Rectal smooth muscle tissue (tissue), 1 donor: ENCODE measurements around the gene CABLES1.

ENCODE experiments used
- H3K27ac ChIP-seq: one replicate; pipeline ENCODE4 v1.7.0; 2013; ENCODE audit warnings: low read depth, low read length, inconsistent platforms
- H3K27me3 ChIP-seq: one replicate; pipeline ENCODE4 v1.7.0; 2013; ENCODE audit warnings: low read length; ENCODE audit not compliant: control insufficient read depth, insufficient read depth
- H3K36me3 ChIP-seq: one replicate; pipeline ENCODE4 v1.7.0; 2013; ENCODE audit warnings: low read length; ENCODE audit not compliant: control insufficient read depth, insufficient read depth
- H3K4me1 ChIP-seq: one replicate; pipeline ENCODE4 v1.7.0; 2013; ENCODE audit warnings: low read length; ENCODE audit not compliant: control insufficient read depth, insufficient read depth
- H3K4me3 ChIP-seq: one replicate; pipeline ENCODE4 v1.7.0; 2013; ENCODE audit warnings: low read length
- H3K9ac ChIP-seq: one replicate; pipeline ENCODE4 v1.7.0; 2013; ENCODE audit warnings: low read length

The CABLES1 gene

DNA sequence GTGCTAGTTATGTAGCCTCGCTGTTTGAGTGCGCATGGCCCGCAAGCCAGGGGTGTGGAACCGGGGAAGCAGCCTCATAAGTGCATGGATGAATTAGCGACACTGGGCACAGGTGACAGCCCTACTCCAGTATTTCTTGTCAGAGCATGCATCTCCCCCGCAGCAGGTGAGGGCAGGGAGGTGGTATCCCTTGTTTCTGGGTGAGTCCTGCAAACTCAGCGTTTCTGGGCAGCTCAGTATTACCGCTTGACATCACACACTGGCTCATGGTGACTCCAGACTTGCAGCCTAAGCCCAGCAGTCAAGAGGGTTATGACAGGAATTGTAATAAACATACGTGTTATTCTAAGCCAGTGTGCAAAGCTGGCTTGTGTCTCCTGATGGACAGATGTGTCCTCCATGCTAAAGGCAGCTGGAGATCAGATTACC, 2.5 kb downstream of the CABLES1 start:
- peak overlapping the region; percentile 13 for H3K4me3 ChIP-seq
- H3K4me1 ChIP-seq = peaks cover 3% of the 10 kb centered on the region
- no peak overlapping the region for H3K27ac ChIP-seq

DNA sequence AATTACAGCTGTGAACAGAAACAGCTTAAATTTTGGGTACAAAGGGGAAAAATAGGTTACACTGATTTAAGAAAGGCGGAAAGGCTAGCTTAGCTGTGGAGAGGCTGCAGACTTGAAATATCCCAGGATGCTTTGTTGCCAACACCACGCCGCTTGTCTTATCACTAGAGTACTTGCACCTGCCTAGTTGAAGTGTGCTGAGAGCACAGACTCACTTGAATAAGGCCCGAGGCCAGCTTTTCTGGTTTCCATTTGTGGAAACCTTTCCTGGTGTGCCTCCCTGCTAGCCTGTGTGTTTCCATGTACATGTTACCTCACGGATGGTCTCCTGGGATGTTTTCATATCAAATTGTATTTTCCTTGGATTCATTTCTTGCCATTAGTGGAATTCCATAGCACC, 3.2 kb downstream of the CABLES1 start:
- Histone ChIP-seq H3K9ac (no peak overlapping the region), H3K27me3 (peaks cover 2% of the 10 kb centered on the region), H3K27ac (no peak overlapping the region), H3K4me1 (peaks cover 3% of the 10 kb centered on the region), H3K4me3 (no peak overlapping the region), H3K36me3 (no peaks in the 10 kb centered on the region)

More for the DNA sequence above, 2.5 kb downstream of the CABLES1 start:
- Histone ChIP-seq H3K27me3 (peaks cover 2% of the 10 kb centered on the region), H3K36me3 (no peaks in the 10 kb centered on the region), H3K9ac (no peak overlapping the region)

- H3K9ac ChIP-seq = no peak overlapping the region
Observed at GRCh38 chr18:23141104-23141999, 6.1 kb downstream of the CABLES1 start.

GRCh38 chr18:23142251-23142929, 7.1 kb downstream of the CABLES1 start:
- H3K9ac ChIP-seq = no peak overlapping the region
- no peak overlapping the region for H3K4me3 ChIP-seq
- H3K27ac ChIP-seq = no peak overlapping the region
- H3K27me3 ChIP-seq = no peaks in the 10 kb centered on the region
- H3K36me3 ChIP-seq = no peaks in the 10 kb centered on the region
- H3K4me1 ChIP-seq = peaks cover 3% of the 10 kb centered on the region

More at GRCh38 chr18:23141104-23141999, 6.1 kb downstream of the CABLES1 start:
- Histone ChIP-seq H3K27me3 (peaks cover 2% of the 10 kb centered on the region), H3K4me3 (no peak overlapping the region), H3K4me1 (peaks cover 3% of the 10 kb centered on the region), H3K36me3 (no peaks in the 10 kb centered on the region), H3K27ac (no peak overlapping the region)

DNA sequence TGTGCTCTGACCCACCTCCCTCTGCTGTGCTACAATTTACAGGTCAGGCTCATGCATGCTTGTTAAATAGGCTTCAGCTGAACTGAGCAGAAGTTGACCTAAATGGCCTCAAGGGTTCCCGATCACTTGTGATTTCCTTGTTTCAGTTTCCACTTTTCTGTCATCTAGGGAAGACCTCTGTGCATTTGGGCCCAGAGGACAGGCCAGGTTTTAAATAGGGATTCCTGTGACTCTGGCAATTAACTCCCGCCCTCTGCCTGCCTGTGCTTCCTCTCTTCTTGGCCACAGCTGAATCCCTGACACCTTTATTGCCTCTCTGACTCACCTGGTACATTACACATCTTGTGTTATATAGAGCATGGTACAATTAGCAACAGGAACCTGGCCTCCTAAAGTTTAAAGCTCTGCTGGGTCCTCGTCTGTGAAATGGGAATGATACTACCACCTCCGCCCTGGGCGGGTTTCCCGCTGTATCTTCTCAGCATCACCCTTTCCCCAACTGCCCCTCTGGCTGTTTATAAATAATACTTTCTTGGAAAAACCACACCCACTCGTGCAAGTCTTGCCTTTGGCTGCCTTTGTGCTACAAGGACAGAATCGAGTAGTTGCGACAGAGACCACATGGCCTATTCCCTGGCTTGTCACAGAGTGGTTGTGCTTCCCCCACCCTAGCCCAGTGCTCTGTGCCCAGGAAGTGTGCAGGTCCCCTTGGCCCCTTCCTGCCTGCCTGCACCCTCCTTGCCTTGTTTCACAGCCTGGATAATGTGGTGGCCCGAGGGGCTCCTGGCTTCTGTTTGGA, 7.9 kb downstream of the CABLES1 start:
- H3K4me1 ChIP-seq = peaks cover 3% of the 10 kb centered on the region
- H3K27ac ChIP-seq = no peak overlapping the region
- H3K9ac ChIP-seq = no peak overlapping the region
- no peaks in the 10 kb centered on the region for H3K36me3 ChIP-seq
- H3K4me3 ChIP-seq = no peak overlapping the region
- H3K27me3 ChIP-seq = no peaks in the 10 kb centered on the region

GRCh38 chr18:23143815-23144261, 8.6 kb downstream of the CABLES1 start:
- H3K9ac ChIP-seq = no peak overlapping the region
- no peaks in the 10 kb centered on the region for H3K27me3 ChIP-seq
- H3K4me3 ChIP-seq = no peak overlapping the region
- H3K36me3 ChIP-seq = no peaks in the 10 kb centered on the region
- H3K27ac ChIP-seq = no peak overlapping the region
- H3K4me1 ChIP-seq = peaks cover 3% of the 10 kb centered on the region

DNA sequence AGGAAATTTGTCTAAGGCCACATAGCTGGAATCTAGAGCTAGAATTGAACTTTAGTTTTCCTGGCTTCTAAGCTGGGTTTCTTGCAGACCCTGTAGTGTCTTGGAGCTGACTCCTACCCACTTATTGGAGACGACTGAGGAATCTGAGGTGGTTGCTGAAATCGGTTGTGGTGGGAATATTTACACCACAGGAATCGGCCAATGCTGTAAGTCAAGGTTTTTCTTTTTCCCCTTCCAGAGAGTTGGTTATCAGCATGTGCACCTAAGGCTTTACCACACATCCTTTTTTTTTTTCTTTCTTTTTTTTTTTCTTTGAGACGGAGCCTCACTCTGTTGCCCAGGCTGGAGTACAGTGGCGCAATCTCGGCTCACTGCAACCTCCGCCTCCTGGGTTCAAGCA, 9.4 kb downstream of the CABLES1 start:
- H3K27ac ChIP-seq = no peak overlapping the region
- H3K4me1 ChIP-seq = peaks cover 3% of the 10 kb centered on the region
- no peak overlapping the region for H3K4me3 ChIP-seq
- no peaks in the 10 kb centered on the region for H3K27me3 ChIP-seq
- H3K9ac ChIP-seq = no peak overlapping the region
- no peaks in the 10 kb centered on the region for H3K36me3 ChIP-seq

DNA sequence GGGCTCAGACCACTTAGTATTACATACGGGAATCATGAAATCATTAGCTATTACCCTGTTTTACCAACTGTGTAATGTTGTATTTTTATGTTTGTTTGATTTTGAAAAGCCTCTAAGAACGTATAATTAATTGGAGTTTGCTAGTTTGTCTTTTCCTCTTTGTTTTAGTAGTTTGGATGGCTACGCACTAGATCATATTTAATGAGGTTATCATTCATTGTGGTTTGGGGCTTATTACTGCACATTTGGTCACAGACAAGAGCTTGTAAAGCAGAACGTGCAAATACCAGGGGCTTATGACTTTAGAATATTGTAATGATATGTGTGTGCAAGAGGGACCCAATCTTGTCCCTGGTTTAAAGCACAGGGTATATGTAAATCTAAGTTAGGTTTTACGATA, 10.3 kb downstream of the CABLES1 start:
- H3K27ac ChIP-seq = no peak overlapping the region
- no peak overlapping the region for H3K9ac ChIP-seq
- no peak overlapping the region for H3K4me3 ChIP-seq
- H3K4me1 ChIP-seq = peaks cover 3% of the 10 kb centered on the region
- H3K36me3 ChIP-seq = no peaks in the 10 kb centered on the region
- H3K27me3 ChIP-seq = no peaks in the 10 kb centered on the region

DNA sequence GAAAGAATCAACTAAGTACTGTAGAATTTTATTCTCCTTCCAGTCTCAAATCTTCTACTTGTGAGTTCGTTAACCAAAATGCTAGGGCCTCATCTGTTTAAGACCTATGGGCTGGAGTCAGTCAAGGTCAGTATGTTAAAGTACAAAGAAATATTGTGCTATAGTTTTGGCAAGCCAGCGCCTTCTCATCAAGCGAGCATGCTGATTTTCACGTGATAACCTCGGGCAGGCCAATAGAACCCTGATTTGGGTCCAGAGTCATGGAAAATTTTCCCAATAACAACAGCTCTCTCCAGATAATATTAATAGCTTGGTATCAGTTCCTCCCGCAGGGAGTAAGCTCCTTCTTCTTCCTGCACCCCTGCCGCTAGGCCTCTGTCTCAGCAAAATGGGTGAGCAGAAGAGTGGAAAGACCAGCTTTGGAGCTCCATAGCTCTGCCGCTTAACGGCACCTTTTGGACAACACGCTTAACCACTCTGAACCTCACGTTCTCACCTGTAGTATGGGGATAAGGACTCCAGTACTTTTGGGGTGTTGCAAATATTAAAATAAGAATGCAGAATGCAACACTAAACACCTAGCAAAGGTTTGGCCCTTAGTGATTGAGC, 11.7 kb downstream of the CABLES1 start:
- Histone ChIP-seq H3K36me3 (no peaks in the 10 kb centered on the region), H3K9ac (no peak overlapping the region), H3K27me3 (no peaks in the 10 kb centered on the region), H3K4me1 (no peaks in the 10 kb centered on the region), H3K4me3 (no peak overlapping the region), H3K27ac (no peak overlapping the region)

DNA sequence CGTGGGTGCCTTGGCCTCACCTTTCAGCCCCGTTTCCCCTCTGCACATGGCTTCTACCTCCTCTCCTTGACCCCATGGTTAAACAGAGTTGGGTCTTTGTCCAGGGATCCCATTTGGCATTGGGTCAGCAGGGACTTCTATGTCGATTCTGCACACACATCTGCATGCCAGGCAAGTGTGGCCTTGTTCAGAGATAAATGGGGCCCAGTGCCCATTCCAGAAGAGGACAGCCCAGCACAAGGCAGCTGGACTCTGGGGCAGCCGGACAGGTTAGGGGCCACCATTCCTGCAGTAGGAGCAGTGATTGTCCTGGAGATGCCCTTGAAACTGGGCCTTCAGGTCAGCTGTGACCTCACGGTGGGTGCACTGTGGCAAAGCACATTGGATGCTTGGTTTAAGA, 13.1 kb downstream of the CABLES1 start:
- Histone ChIP-seq H3K4me1 (no peaks in the 10 kb centered on the region), H3K4me3 (no peak overlapping the region), H3K27me3 (no peaks in the 10 kb centered on the region), H3K36me3 (no peaks in the 10 kb centered on the region), H3K9ac (no peak overlapping the region), H3K27ac (no peak overlapping the region)

- no peak overlapping the region for H3K27ac ChIP-seq
- no peak overlapping the region for H3K9ac ChIP-seq
- H3K4me1 ChIP-seq = no peaks in the 10 kb centered on the region
- no peaks in the 10 kb centered on the region for H3K27me3 ChIP-seq
- no peak overlapping the region for H3K4me3 ChIP-seq
- no peaks in the 10 kb centered on the region for H3K36me3 ChIP-seq
Observed at GRCh38 chr18:23149570-23149969, 14.3 kb downstream of the CABLES1 start.
